K562 (cell line): ENCODE data around the gene NUDT22. TPM values are rescaled to one million over a fixed set of nuclear protein-coding genes. Genes with fewer than 3 reads are reported as not detected.

Experiments used
- ATAC-seq: fragments of 200-7000 bp; cut with Tn5 transposase; 3 replicates; pipeline ENCODE4 v1.9.1; 2020; ENCODE audit warnings: moderate library complexity
- BruUV-seq: library from RNA; stranded (reverse); fragments of 400-500 nt; replicated peaks from 2 replicates; lab custom pipeline; 2021; lab: Mats Ljungman, UMichigan
- CTCF ChIA-PET: fragments of 300-600 bp; formaldehyde crosslinking; extraction: SDS; loops from one replicate; lab custom pipeline; 2021; ENCODE audit warnings: low intra/inter-chr PET ratio; lab: Yijun Ruan, JAX
- POLR2A ChIA-PET: fragments of 300-600, 350-650 bp; sonication (Branson Sonifier 250); formaldehyde crosslinking; extraction: SDS; loops from one replicate; lab custom pipeline; 2021; ENCODE audit warnings: antibody characterized with exemption, inconsistent platforms; lab: Yijun Ruan, JAX
- DNase-seq, 4 experiments: peaks; one replicate each; pipeline versions ENCODE4 v3.0.0 to v3.0.0-alpha.2; 2011 to 2018; ENCODE audit warnings: low spot score in 3 of 4, mixed read lengths in 3 of 4; ENCODE audit errors: extremely low read depth in 1 of 4
- FAIRE-seq: peaks from 2 replicates; lab custom pipeline; 2011; peaks lifted over from hg19 to GRCh38; lab: Jason Lieb, UNC
- H2AFZ ChIP-seq: 2 replicates; pipeline ENCODE4 v1.6.0; 2011; ENCODE audit warnings: low read depth, low read length, control low read depth, inconsistent platforms
- H3K27ac ChIP-seq: fragments of 200-600 bp; 3 replicates; pipeline ENCODE4 v1.8.0; 2011; ENCODE audit warnings: low read depth, mild to moderate bottlenecking, control low read depth, inconsistent platforms, low read length, moderate library complexity, mixed read lengths; ENCODE audit errors: extremely low read depth
- H3K27me3 ChIP-seq, 2 experiments: fragments of 300-600 bp in 1 of 2; 2 replicates in 1 of 2; 3 replicates in 1 of 2; pipeline versions ENCODE4 v1.6.0 to v1.8.0; 2011; ENCODE audit warnings: inconsistent platforms in 2 of 2, low read length in 2 of 2, mild to moderate bottlenecking in 1 of 2, mixed read lengths in 1 of 2, moderate library complexity in 1 of 2; ENCODE audit not compliant: control insufficient read depth in 2 of 2, insufficient read depth in 2 of 2
- H3K36me3 ChIP-seq: fragments of 300-600 bp; 3 replicates; pipeline ENCODE4 v1.8.0; 2011; ENCODE audit warnings: mild to moderate bottlenecking, low read length, inconsistent platforms; ENCODE audit not compliant: control insufficient read depth, insufficient read depth
- H3K4me1 ChIP-seq, 2 experiments: fragments of 200-600 bp in 1 of 2; replicated peaks in 1 of 2; 2 replicates in 1 of 2; 3 replicates in 1 of 2; pipeline versions ENCODE4 v1.5.1 to v1.8.0; 2011; ENCODE audit warnings: inconsistent platforms in 2 of 2, low read length in 2 of 2, mild to moderate bottlenecking in 1 of 2, mixed read lengths in 1 of 2, moderate library complexity in 1 of 2; ENCODE audit not compliant: control insufficient read depth in 2 of 2, insufficient read depth in 2 of 2
- H3K4me2 ChIP-seq: 2 replicates; pipeline ENCODE4 v1.6.1; 2011; ENCODE audit warnings: low read length, control low read depth, inconsistent platforms, mixed read lengths; ENCODE audit not compliant: insufficient read depth
- H3K4me3 ChIP-seq: fragments of 200-600 bp; sonication (generic), shearing (Covaris generic); 2 replicates; pipeline ENCODE4 v1.5.1; 2016; ENCODE audit warnings: control low read depth, inconsistent platforms
- H3K79me2 ChIP-seq: fragments of 200-600 bp; 3 replicates; pipeline ENCODE4 v1.8.0; 2011; ENCODE audit warnings: low read length, inconsistent platforms; ENCODE audit not compliant: control insufficient read depth, insufficient read depth
- H3K9ac ChIP-seq, 2 experiments: 2 replicates each; pipeline versions ENCODE4 v1.6.0 to v1.6.1; 2011; ENCODE audit warnings: low read depth in 2 of 2, low read length in 2 of 2, control low read depth in 1 of 2, inconsistent platforms in 1 of 2, mild to moderate bottlenecking in 1 of 2, mixed read lengths in 1 of 2; ENCODE audit not compliant: insufficient read depth in 1 of 2
- H3K9me1 ChIP-seq: one replicate; pipeline ENCODE4 v1.6.0; 2011; ENCODE audit warnings: inconsistent platforms, mild to moderate bottlenecking, low read length, moderate library complexity; ENCODE audit not compliant: control insufficient read depth, insufficient read depth
- H3K9me3 ChIP-seq: replicated peaks from 2 replicates; pipeline ENCODE4 v1.5.1; 2011; ENCODE audit warnings: low read depth, low read length, inconsistent platforms; ENCODE audit not compliant: control insufficient read depth, insufficient read depth
- H4K20me1 ChIP-seq: replicated peaks from 2 replicates; pipeline ENCODE4 v1.6.1; 2011; ENCODE audit warnings: low read length, inconsistent platforms, mixed read lengths; ENCODE audit not compliant: control insufficient read depth, insufficient read depth
- AFF1 ChIP-seq, 2 experiments: fragments of 450-650 bp; IDR thresholded peaks; 2 replicates each; pipeline ENCODE4 v1.6.1; 2018; ENCODE audit warnings: mild to moderate bottlenecking in 2 of 2, low read depth in 1 of 2; ENCODE audit not compliant: partially characterized antibody in 2 of 2
- CBX5 ChIP-seq: IDR thresholded peaks from 2 replicates; pipeline ENCODE4 v1.6.1; 2014; ENCODE audit warnings: low read depth, borderline replicate concordance
- E2F8 ChIP-seq: fragments of 450-650 bp; IDR thresholded peaks from 2 replicates; pipeline ENCODE4 v1.7.1; 2018; ENCODE audit warnings: mild to moderate bottlenecking, low read depth; ENCODE audit not compliant: partially characterized antibody
- E4F1 ChIP-seq: fragments of 250-450 bp; sonication (Bioruptor Pico); IDR thresholded peaks from 2 replicates; pipeline ENCODE4 v1.5.0; 2021; ENCODE audit warnings: mild to moderate bottlenecking, borderline replicate concordance
- EHMT2 ChIP-seq: fragments of 450-650 bp; IDR thresholded peaks from 2 replicates; pipeline ENCODE4 v1.6.1; 2018; ENCODE audit warnings: antibody characterized with exemption
- FUS ChIP-seq: fragments of 200-400 bp; formaldehyde crosslinking; optimal IDR thresholded peaks from 2 replicates; pipeline ENCODE3; 2017; ENCODE audit warnings: low read depth, low read length
- GTF2B ChIP-seq: IDR thresholded peaks from 2 replicates; pipeline ENCODE4 v1.6.1; 2011; ENCODE audit not compliant: insufficient read length; ENCODE audit errors: extremely low read depth
- NBN ChIP-seq: fragments of 450-650 bp; IDR thresholded peaks from 2 replicates; pipeline ENCODE4 v1.6.1; 2016; ENCODE audit warnings: low read depth, mild to moderate bottlenecking
- OTX1 ChIP-seq: fragments of 450-650 bp; formaldehyde crosslinking; IDR thresholded peaks from 2 replicates; pipeline ENCODE4 v1.4.0; 2022; ENCODE audit warnings: mild to moderate bottlenecking
- RBM39 ChIP-seq: fragments of 200-400 bp; formaldehyde crosslinking; optimal IDR thresholded peaks from 2 replicates; pipeline ENCODE3; 2018; ENCODE audit warnings: low read depth, low read length
- WGBS: fragments of 100-300 bp; shearing (Covaris generic); methylation state at CpG from one replicate; pipeline ENCODE4 v1.1.6; 2016; ENCODE audit warnings: low coverage, mixed read lengths; ENCODE audit not compliant: insufficient coverage; ENCODE audit errors: missing lambda C conversion rate; 5-methylcytosine and 5-hydroxymethylcytosine counted together
- in situ Hi-C: fragments of 300-500 bp; cut with MboI; formaldehyde crosslinking; loops from 4 replicates; pipeline ENCODE4 v1.15.0; 2018; ENCODE audit warnings: inconsistent platforms, mixed read lengths
- intact Hi-C: fragments of 100-400 bp; cut with micrococcal nuclease; formaldehyde crosslinking; loops from 2 replicates; pipeline ENCODE4 v1.14.2; 2022
- polyA plus RNA-seq, 8 experiments: library from polyadenylated mRNA; depleted of rRNA in 4 of 8; stranded (reverse) in 5 of 8; unstranded in 3 of 8; fragments of >200 nt; fragmentation: Nextera tagmentation in 2 of 8; fragmentation: Illumina TruSeq in 1 of 8; extraction: Ambion mirVana in 2 of 8; extraction: Trizol in 1 of 8; gene quantifications; 2 replicates each; pipeline versions ENCODE4 v1.2.1 to v1.2.3, GENCODE V29; 2011 to 2014; ENCODE audit warnings: inconsistent platforms in 1 of 8, missing spikeins in 1 of 8
- total RNA-seq, 7 experiments: library from RNA; depleted of rRNA in 6 of 7; stranded (reverse); fragments of >200 nt in 6 of 7; fragmentation: Illumina TruSeq in 2 of 7; extraction: Trizol in 2 of 7; gene quantifications; 2 replicates each; pipeline versions ENCODE4 v1.2.1 to v1.2.3, GENCODE V29; 2011 to 2021; ENCODE audit warnings: low replicate concordance in 1 of 7

The NUDT22 gene
- total and polyA plus RNA-seq, 9 of the 15 experiments (the other 6 are each of a cell fraction or from before 2014, with no cell fraction given), result 6.3 to 92.6 (median 37.4) TPM

GRCh38 chr11:64240435-64241240, 14.6 kb downstream of the NUDT22 start, which contains the start of gene FKBP2:
Gene FKBP2 (plus strand): TSS chr11:64241095. CDS start chr11:64242388, 1,293 bp downstream.
- FAIRE-seq (peak; percentile 89), DNase-seq (peak; percentile 89 to 98 (median 93)), ATAC-seq (peak; percentile 70)
- H3K9me1 ChIP-seq, result no peaks in the 10 kb centered on the region
- H3K4me1 ChIP-seq, result peaks cover 27 to 70% of the 10 kb centered on the region in 2 experiments
- H3K27me3 ChIP-seq, result no peaks in the 10 kb centered on the region
- ChIA-PET CTCF (no interaction called here), POLR2A (interaction anchor here (0.5 to 1.0 kb wide), 11 partner anchors 8 to 700 kb away, joined by 3 to 6 read pairs (median 5); partner anchors contain the start of genes ESRRA and FERMT3)
- H3K27ac ChIP-seq, result peak within 1 kb of the TSS; percentile 95
- H4K20me1 ChIP-seq, result 0 out of 2 replicates have a peak, but pooled peaks cover 3% of the 10 kb centered on the region
- in situ Hi-C loops, result no loop called here
- peaks cover 57% of the 10 kb centered on the region for H3K79me2 ChIP-seq
- intact Hi-C loops, result loop anchor here (10.0 kb wide), 1 partner anchor 64 kb away; the partner anchor contains the start of genes CATSPERZ and ESRRA
- peak within 1 kb of the TSS; percentile 75 for H2AFZ ChIP-seq
- WGBS, result under 1% methylated on average over 51 of the region's 58 CpGs
- BruUV-seq, result TSS peak; percentile 85
- peak within 1 kb of the TSS; percentile 99 for H3K4me3 ChIP-seq
- H3K9me3 ChIP-seq, result no peaks in the 10 kb centered on the region
- H3K36me3 ChIP-seq, result peaks cover 71% of the 10 kb centered on the region
- H3K4me2 ChIP-seq, result peak within 1 kb of the TSS; percentile 92
- H3K9ac ChIP-seq, result peak within 1 kb of the TSS; percentile 93 to 97
- no peak for TF ChIP-seq GTF2B
- TF ChIP-seq RBM39, result no peak
- TF ChIP-seq NBN, result no peak
- peak in 1 of 2 experiments; percentile 37 for TF ChIP-seq AFF1 (IDR thresholded peaks at IDR 0.05; ENCODE audit: low read depth in 1 of 2, partially characterized antibody in 2 of 2)
- no peak for TF ChIP-seq FUS
- TF ChIP-seq EHMT2, result no peak
- TF ChIP-seq OTX1, result no peak; the same call in 1 of the 2 replicates
- peak; percentile 85 for TF ChIP-seq E2F8
- no peak for TF ChIP-seq E4F1 (CRISPR knock-in tag)
- TF ChIP-seq CBX5, result no peak
